AG10803 (cell line): ENCODE results near the gene ANKRD40.
A peak's percentile ranks its signal among the peaks of the same experiment; 100 is the strongest.
"Not testable (repeated sequence)": the region's sequence is repeated elsewhere in the genome, so short reads cannot be mapped to it uniquely, and the experiment has no call there.

Source experiments
- DNase-seq: peaks from one replicate; pipeline ENCODE4 v3.0.0; 2010; ENCODE audit warnings: low read depth
- H3K4me3 ChIP-seq: 2 replicates; pipeline ENCODE4 v1.5.1; 2011; ENCODE audit warnings: mild to moderate bottlenecking, low read length, control low read depth
- CTCF ChIP-seq: conservative IDR thresholded peaks from 2 replicates; pipeline ENCODE4 v1.5.1; 2011; ENCODE audit warnings: mild to moderate bottlenecking, low read length, control low read depth, inconsistent platforms

Gene ANKRD40

GRCh38 chr17:50710025-50710424 lies 2.3 kb upstream of the ANKRD40 start:
- no peak for DNase-seq
- TF ChIP-seq CTCF = no peak
- no peak overlapping the region for H3K4me3 ChIP-seq

GRCh38 chr17:50709053-50709452 lies 1.3 kb upstream of the ANKRD40 start:
- not testable (repeated sequence) for DNase-seq, H3K4me3 ChIP-seq

- no peak; the same call in 1 of the 2 replicates for TF ChIP-seq CTCF
- DNase-seq = peak; percentile 32
- H3K4me3 ChIP-seq = peak overlapping the region; percentile 82
These were observed 611 bp upstream of the ANKRD40 start for GRCh38 chr17:50708050-50709000.

- DNase-seq = no peak
- no peak overlapping the region for H3K4me3 ChIP-seq
These were observed 4.6 kb downstream of the ANKRD40 start for GRCh38 chr17:50703162-50703561.

GRCh38 chr17:50699410-50699809 lies 8.3 kb downstream of the ANKRD40 start:
- H3K4me3 ChIP-seq = no peak overlapping the region
- no peak for TF ChIP-seq CTCF
- DNase-seq = no peak

More at GRCh38 chr17:50703162-50703561, 4.6 kb downstream of the ANKRD40 start:
- TF ChIP-seq CTCF = no peak

- DNase-seq = no peak
- TF ChIP-seq CTCF = no peak
These were observed 9.9 kb downstream of the ANKRD40 start for GRCh38 chr17:50697663-50698272.

GRCh38 chr17:50697062-50697461 lies 10.7 kb downstream of the ANKRD40 start:
- no peak for TF ChIP-seq CTCF
- no peak for DNase-seq
- H3K4me3 ChIP-seq = no peak overlapping the region

More at GRCh38 chr17:50697663-50698272, 9.9 kb downstream of the ANKRD40 start:
- H3K4me3 ChIP-seq = no peak overlapping the region
